K562 treated with DMSO at 1 percent for 12 hours (cell line): ENCODE measurements around the gene GALNT18. TPM values are rescaled to one million over a fixed set of nuclear protein-coding genes. Genes with fewer than 3 reads are reported as not detected.

ENCODE experiments used
- total RNA-seq: library from RNA; unstranded; fragments of 300-600 nt; gene quantifications from 2 replicates; pipeline ENCODE4 v1.2.3, GENCODE V29; 2022; ENCODE audit not compliant: insufficient read depth

Gene GALNT18
- total RNA-seq: not detected in 2 replicates

DNA sequence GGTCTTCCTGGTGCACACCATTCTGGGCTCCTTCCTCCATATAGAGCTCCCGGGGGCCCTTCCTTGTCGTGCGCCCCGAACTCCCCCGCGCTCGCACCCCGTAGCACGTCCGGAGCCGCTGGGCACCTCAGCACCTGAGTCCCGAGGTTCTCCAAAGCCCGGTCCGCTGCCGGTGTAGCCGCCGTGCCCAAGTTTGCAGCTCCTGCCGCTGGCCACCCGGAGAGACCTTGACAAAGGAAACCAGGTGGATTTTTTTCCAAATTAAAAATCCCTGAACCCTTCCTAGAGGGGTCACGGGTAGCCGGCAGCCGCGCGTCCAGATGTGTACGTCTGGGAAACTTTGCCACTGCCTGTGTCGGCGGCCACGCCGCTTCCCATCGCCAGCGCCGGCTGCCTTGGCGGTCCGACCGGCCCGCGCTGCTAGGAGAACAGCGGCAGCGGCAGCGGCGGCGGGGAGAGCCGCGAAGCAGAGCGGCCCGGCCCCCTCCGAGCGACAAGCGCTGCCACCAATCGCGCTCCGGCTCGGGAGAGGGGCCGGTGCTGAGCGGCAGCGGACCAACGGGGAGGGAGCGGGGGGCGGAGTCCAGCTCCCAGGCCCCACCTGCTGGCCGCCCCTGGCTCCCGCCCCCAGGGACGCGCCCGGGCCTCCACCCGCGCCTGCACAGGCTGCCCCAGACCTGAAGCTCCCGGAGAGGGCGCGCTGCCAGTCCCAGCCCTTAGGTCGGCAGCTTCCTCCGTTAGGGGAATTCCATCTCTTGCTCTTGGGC, at the start of gene GALNT18:
Gene GALNT18, minus strand, starts transcription at position 433 of the 767 bp plus-strand sequence.

GRCh38 chr11:11352878-11353277, 268.9 kb downstream of the GALNT18 start, which contains the start of gene CSNK2A3:
Gene CSNK2A3 (minus strand): TSS chr11:11353250. CDS start chr11:11353119, 131 bp downstream.

Other genes starting within 250 kb of the GALNT18 start
- gene USP47, start 220.0 kb upstream of the GALNT18 start, total RNA-seq: 13.7 and 46.0 TPM in 2 replicates